Subcutaneous abdominal adipose tissue (tissue), 5 donors: Measurements from ENCODE around the gene CROCC2.

Experiments used
- H3K27ac ChIP-seq: one replicate; pipeline ENCODE4 v1.7.0; 2013; ENCODE audit warnings: low read depth, mild to moderate bottlenecking, inconsistent platforms, low read length, moderate library complexity
- H3K27me3 ChIP-seq, 5 donors: one replicate each; pipeline ENCODE4 v1.7.0; 2013; ENCODE audit warnings: low read length in 5 of 5, inconsistent platforms in 1 of 5; ENCODE audit not compliant: control insufficient read depth in 5 of 5, insufficient read depth in 4 of 5
- H3K36me3 ChIP-seq, 5 donors: one replicate each; pipeline ENCODE4 v1.7.0; 2013; ENCODE audit warnings: low read length in 5 of 5; ENCODE audit not compliant: control insufficient read depth in 5 of 5, insufficient read depth in 5 of 5
- H3K4me1 ChIP-seq, 5 donors: one replicate each; pipeline ENCODE4 v1.7.0; 2013; ENCODE audit warnings: low read length in 5 of 5, mild to moderate bottlenecking in 3 of 5, moderate library complexity in 1 of 5; ENCODE audit not compliant: control insufficient read depth in 5 of 5, insufficient read depth in 5 of 5
- H3K4me3 ChIP-seq, 5 donors: one replicate each; pipeline ENCODE4 v1.7.0; 2013; ENCODE audit warnings: low read length in 5 of 5, low read depth in 1 of 5
- H3K9ac ChIP-seq, 5 donors: one replicate each; pipeline ENCODE4 v1.7.0; 2013; ENCODE audit warnings: low read length in 5 of 5, mild to moderate bottlenecking in 4 of 5, moderate library complexity in 3 of 5
- H3K9me3 ChIP-seq, 5 donors: one replicate each; pipeline ENCODE4 v1.7.0; 2013; ENCODE audit warnings: low read length in 5 of 5; ENCODE audit not compliant: control insufficient read depth in 5 of 5
- donor health status: healthy.
- donor health status: healthy.
- donor health status: healthy.
- donor health status: healthy.
- donor health status: healthy.

CROCC2 gene

GRCh38 chr2:240906141-240906910, at the start of gene CROCC2:
TSS of gene CROCC2 (plus strand) at chr2:240906336. CDS start at chr2:240906514, 178 bp downstream.
- Histone ChIP-seq H3K9ac (no peak within 1 kb of the TSS), H3K27ac (no peak within 1 kb of the TSS), H3K9me3 (no peaks in the 10 kb centered on the region), H3K36me3 (no peaks in the 10 kb centered on the region), H3K4me1 (peaks cover 0 to 10% (median 0%) of the 10 kb centered on the region in 5 donors), H3K27me3 (peaks cover 11 to 23% (median 16%) of the 10 kb centered on the region in 5 donors), H3K4me3 (no peak within 1 kb of the TSS)

- no peak overlapping the region for H3K9ac ChIP-seq
- no peaks in the 10 kb centered on the region for H3K36me3 ChIP-seq
- H3K4me3 ChIP-seq = no peak overlapping the region
- no peaks in the 10 kb centered on the region for H3K4me1 ChIP-seq
- H3K27me3 ChIP-seq = peaks cover 0 to 7% (median 0%) of the 10 kb centered on the region in 5 donors
- peaks cover 0 to 14% (median 7%) of the 10 kb centered on the region in 5 donors for H3K9me3 ChIP-seq
- H3K27ac ChIP-seq = no peak overlapping the region
These were observed 48.8 kb upstream of the CROCC2 start for GRCh38 chr2:240857039-240858008.

DNA sequence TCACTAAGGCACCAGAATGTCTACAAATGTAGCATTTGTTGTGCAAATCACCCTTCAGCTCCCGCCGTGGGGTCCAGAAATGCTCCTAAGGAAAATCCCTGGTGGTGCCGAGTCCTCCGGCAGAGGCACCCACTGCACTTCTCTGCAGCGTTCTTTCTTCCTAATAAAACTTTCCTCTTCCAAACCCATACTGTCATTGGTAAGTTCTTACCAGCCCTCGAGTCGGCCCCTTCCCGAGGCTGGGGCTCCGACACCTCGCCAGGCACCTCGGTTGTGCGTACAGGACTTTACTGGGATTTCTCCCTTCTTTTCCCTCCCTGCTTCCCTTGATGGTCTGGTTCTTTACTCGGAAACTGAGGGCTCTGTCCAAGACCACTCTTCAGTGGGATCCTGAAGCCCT, 47.8 kb upstream of the CROCC2 start:
- Histone ChIP-seq H3K4me3 (no peak overlapping the region), H3K9ac (no peak overlapping the region), H3K4me1 (no peaks in the 10 kb centered on the region), H3K9me3 (peaks cover 0 to 14% (median 7%) of the 10 kb centered on the region in 5 donors), H3K27ac (no peak overlapping the region), H3K27me3 (peaks cover 0 to 7% (median 0%) of the 10 kb centered on the region in 5 donors), H3K36me3 (no peaks in the 10 kb centered on the region)

- Histone ChIP-seq H3K9ac (no peak overlapping the region), H3K36me3 (no peaks in the 10 kb centered on the region), H3K4me3 (no peak overlapping the region), H3K27ac (no peak overlapping the region), H3K9me3 (peaks cover 0 to 14% (median 7%) of the 10 kb centered on the region in 5 donors), H3K4me1 (no peaks in the 10 kb centered on the region), H3K27me3 (peaks cover 0 to 7% (median 0%) of the 10 kb centered on the region in 5 donors)
These were observed 47.3 kb upstream of the CROCC2 start for GRCh38 chr2:240858871-240859270.

DNA sequence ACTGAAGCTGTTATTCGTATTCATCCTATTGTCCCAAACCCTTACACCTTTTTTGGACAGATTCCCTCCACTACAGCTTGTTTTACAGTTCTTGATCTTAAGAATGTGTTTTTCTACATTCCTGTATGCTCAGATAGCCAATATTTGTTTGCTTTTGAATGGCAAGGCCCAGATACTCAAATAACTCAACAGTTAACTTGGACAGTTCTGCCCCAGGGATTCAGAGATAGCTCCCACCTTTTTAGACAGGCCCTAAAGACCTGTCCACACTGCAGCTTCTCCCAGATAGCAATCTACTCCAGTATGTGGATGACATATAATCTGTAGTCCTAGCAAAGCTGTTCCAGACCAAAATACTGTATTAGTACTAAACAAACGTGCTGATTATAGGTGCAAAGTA, 44.6 kb upstream of the CROCC2 start:
- Histone ChIP-seq H3K4me3 (no peak overlapping the region), H3K27me3 (peaks cover 0 to 3% (median 0%) of the 10 kb centered on the region in 5 donors), H3K36me3 (no peaks in the 10 kb centered on the region), H3K9me3 (no peaks in the 10 kb centered on the region), H3K4me1 (no peaks in the 10 kb centered on the region), H3K9ac (no peak overlapping the region), H3K27ac (no peak overlapping the region)

DNA sequence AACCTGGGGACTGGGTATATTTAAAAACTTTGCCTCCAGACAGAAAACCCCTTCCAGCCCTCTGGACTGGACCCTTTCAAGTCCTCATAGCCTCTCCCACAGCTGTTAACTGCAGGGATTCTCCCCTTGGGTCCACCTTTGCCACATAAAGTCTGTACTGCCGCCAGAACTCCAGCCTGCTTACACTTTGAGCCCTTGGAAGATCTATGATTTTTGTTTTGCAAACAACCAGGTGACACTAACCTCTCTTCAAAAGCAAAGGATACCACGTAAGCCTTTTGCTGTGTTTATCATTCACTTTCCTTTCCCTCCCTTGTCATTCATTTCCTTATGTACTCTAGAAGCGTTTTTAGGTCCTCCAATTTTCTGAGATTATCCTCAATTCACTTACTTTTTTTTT, 41.7 kb upstream of the CROCC2 start:
- no peaks in the 10 kb centered on the region for H3K27me3 ChIP-seq
- H3K4me3 ChIP-seq = no peak overlapping the region
- H3K27ac ChIP-seq = no peak overlapping the region
- no peak overlapping the region for H3K9ac ChIP-seq
- no peaks in the 10 kb centered on the region for H3K9me3 ChIP-seq
- H3K36me3 ChIP-seq = no peaks in the 10 kb centered on the region
- peaks cover 0 to 6% (median 3%) of the 10 kb centered on the region in 5 donors for H3K4me1 ChIP-seq

DNA sequence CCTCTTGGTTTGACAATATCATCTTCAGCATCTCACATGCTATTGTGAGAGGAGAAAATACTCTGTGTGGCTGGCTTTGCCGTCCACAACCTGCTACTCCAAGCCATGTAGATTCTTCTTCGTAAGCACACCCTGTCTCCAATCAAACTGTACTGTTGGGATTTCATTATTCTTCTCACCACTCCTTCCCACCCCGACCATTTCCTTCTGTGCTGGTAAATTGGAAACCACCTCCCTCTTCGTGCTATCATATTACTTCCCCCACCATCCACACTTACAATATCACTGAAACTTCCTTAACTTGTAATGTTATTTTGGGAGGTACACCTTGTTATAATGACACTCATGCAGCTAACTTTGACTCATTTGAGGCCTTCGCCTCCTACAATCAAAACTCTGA, 40.7 kb upstream of the CROCC2 start:
- H3K9ac ChIP-seq = no peak overlapping the region
- no peak overlapping the region for H3K27ac ChIP-seq
- H3K4me1 ChIP-seq = peaks cover 0 to 6% (median 3%) of the 10 kb centered on the region in 5 donors
- no peaks in the 10 kb centered on the region for H3K9me3 ChIP-seq
- H3K4me3 ChIP-seq = no peak overlapping the region
- no peaks in the 10 kb centered on the region for H3K36me3 ChIP-seq
- no peaks in the 10 kb centered on the region for H3K27me3 ChIP-seq

- Histone ChIP-seq H3K36me3 (no peaks in the 10 kb centered on the region), H3K27me3 (no peaks in the 10 kb centered on the region), H3K4me3 (no peak within 1 kb of the TSS), H3K4me1 (peaks cover 3 to 27% (median 17%) of the 10 kb centered on the region in 5 donors), H3K9me3 (no peaks in the 10 kb centered on the region), H3K9ac (no peak within 1 kb of the TSS), H3K27ac (no peak within 1 kb of the TSS)
These were observed 37.6 kb upstream of the CROCC2 start, which contains the start of gene AGXT for GRCh38 chr2:240868286-240869108. TSS of gene AGXT (plus strand) at chr2:240868824. CDS start at chr2:240868866, 42 bp downstream.

DNA sequence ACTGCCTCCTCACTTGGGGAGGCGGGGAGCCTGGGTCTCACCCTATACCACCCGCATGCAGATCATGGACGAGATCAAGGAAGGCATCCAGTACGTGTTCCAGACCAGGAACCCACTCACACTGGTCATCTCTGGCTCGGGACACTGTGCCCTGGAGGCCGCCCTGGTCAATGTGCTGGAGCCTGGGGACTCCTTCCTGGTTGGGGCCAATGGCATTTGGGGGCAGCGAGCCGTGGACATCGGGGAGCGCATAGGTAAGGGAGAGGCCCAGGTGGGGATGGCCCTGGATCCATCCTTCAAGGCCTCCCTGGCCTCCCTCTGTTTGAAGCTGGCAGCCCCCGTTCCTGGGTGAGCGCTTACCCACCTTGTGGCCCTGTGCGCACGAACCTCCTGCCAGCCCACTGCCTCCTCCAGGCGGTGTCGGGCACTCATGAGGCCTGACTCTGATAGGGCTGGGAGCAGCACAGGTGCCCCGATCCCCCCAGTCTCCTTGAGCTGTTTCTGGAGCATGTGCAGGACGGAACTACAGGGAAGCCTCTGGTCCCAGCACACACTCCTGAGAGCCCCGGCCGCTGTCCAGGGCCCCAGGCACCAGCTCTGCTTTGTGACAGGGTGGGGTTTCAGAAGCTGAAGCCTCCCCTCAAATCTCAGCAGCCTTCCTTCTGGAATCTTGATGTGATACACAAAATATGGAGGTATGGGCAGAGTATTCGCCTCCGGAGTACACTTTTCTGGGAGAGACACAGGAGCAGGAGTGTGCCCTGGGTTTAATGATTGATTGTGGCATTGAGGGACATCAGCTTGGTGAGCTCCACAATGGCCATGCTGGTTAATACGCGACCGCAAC, 36.8 kb upstream of the CROCC2 start:
- Histone ChIP-seq H3K4me3 (no peak overlapping the region), H3K9ac (no peak overlapping the region), H3K27ac (no peak overlapping the region), H3K27me3 (no peaks in the 10 kb centered on the region), H3K36me3 (no peaks in the 10 kb centered on the region), H3K4me1 (peaks cover 3 to 35% (median 23%) of the 10 kb centered on the region in 5 donors), H3K9me3 (no peaks in the 10 kb centered on the region)
